SK-N-SH treated with all-trans-retinoic acid at 6 μM for 48 hours (cell line): ENCODE data around the gene WFDC5.
"Not testable (repeated sequence)": the region's sequence is repeated elsewhere in the genome, so short reads cannot be mapped to it uniquely, and the experiment has no call there.

Source experiments
- ATAC-seq: fragments of 200-7000 bp; cut with Tn5 transposase; 3 replicates; pipeline ENCODE4 v1.9.1; 2020; ENCODE audit warnings: mild to moderate bottlenecking, moderate library complexity
- BACH2 ChIP-seq: fragments of 250-450 bp; sonication (Bioruptor Pico); IDR thresholded peaks from 2 replicates; pipeline ENCODE4 v1.9.0; 2021; ENCODE audit warnings: mild to moderate bottlenecking, borderline replicate concordance
- CSDC2 ChIP-seq: fragments of 250-450 bp; sonication (Bioruptor Pico); IDR thresholded peaks from 2 replicates; pipeline ENCODE4 v1.5.0; 2020; ENCODE audit warnings: mild to moderate bottlenecking, moderate library complexity
- ESRRG ChIP-seq: fragments of 250-450 bp; sonication (Bioruptor Pico); IDR thresholded peaks from 2 replicates; pipeline ENCODE4 v1.6.1; 2021; ENCODE audit warnings: mild to moderate bottlenecking
- PPARA ChIP-seq: fragments of 250-450 bp; sonication (Bioruptor Pico); IDR thresholded peaks from 2 replicates; pipeline ENCODE4 v1.5.0; 2020; ENCODE audit warnings: mild to moderate bottlenecking, borderline replicate concordance
- RARB ChIP-seq: fragments of 250-450 bp; sonication (Bioruptor Pico); IDR thresholded peaks from 2 replicates; pipeline ENCODE4 v1.8.0; 2021; ENCODE audit warnings: mild to moderate bottlenecking, moderate library complexity
- SNAI2 ChIP-seq: fragments of 250-450 bp; sonication (Bioruptor Pico); IDR thresholded peaks from 2 replicates; pipeline ENCODE4 v1.5.0; 2020; ENCODE audit warnings: mild to moderate bottlenecking, moderate library complexity
- TCF4 ChIP-seq: fragments of 250-450 bp; sonication (Bioruptor Pico); IDR thresholded peaks from 2 replicates; pipeline ENCODE4 v1.8.0; 2021; ENCODE audit warnings: mild to moderate bottlenecking, moderate library complexity, borderline replicate concordance
- TOX ChIP-seq: fragments of 250-450 bp; sonication (Bioruptor Pico); IDR thresholded peaks from 2 replicates; pipeline ENCODE4 v1.8.0; 2021; ENCODE audit warnings: mild to moderate bottlenecking, moderate library complexity, borderline replicate concordance
- ZC3H10 ChIP-seq: fragments of 250-450 bp; sonication (Bioruptor Pico); IDR thresholded peaks from 2 replicates; pipeline ENCODE4 v1.5.1; 2021; ENCODE audit warnings: mild to moderate bottlenecking, moderate library complexity
- ZFP30 ChIP-seq: fragments of 450-650 bp; formaldehyde crosslinking; IDR thresholded peaks from 2 replicates; pipeline ENCODE4 v1.5.0; 2022; ENCODE audit warnings: mild to moderate bottlenecking, moderate library complexity
- ZNF565 ChIP-seq: fragments of 450-650 bp; formaldehyde crosslinking; conservative IDR thresholded peaks from 2 replicates; pipeline ENCODE4 v1.5.0; 2020; ENCODE audit warnings: low read depth, mild to moderate bottlenecking, moderate library complexity
- ZNF70 ChIP-seq: fragments of 450-650 bp; formaldehyde crosslinking; IDR thresholded peaks from 2 replicates; pipeline ENCODE4 v1.5.0; 2020; ENCODE audit warnings: mild to moderate bottlenecking, moderate library complexity
- ZNF8 ChIP-seq: fragments of 450-650 bp; formaldehyde crosslinking; IDR thresholded peaks from 2 replicates; pipeline ENCODE4 v1.5.0; 2020; ENCODE audit warnings: mild to moderate bottlenecking, moderate library complexity
- TF ChIP-seq, protein P1 (sequence below): fragments of 250-450 bp; sonication (Bioruptor Pico); IDR thresholded peaks from 2 replicates; pipeline ENCODE4 v1.8.0; 2020; ENCODE audit warnings: mild to moderate bottlenecking, moderate library complexity, borderline replicate concordance
- TF ChIP-seq, protein P2 (sequence below): fragments of 250-450 bp; sonication (Bioruptor Pico); IDR thresholded peaks from 2 replicates; pipeline ENCODE4 v1.5.1; 2020; ENCODE audit warnings: low read depth, mild to moderate bottlenecking, moderate library complexity
- TF ChIP-seq, protein P3 (sequence below): fragments of 250-450 bp; sonication (Bioruptor Pico); IDR thresholded peaks from 2 replicates; pipeline ENCODE4 v1.5.0; 2020; ENCODE audit warnings: mild to moderate bottlenecking, moderate library complexity

WFDC5 gene

DNA sequence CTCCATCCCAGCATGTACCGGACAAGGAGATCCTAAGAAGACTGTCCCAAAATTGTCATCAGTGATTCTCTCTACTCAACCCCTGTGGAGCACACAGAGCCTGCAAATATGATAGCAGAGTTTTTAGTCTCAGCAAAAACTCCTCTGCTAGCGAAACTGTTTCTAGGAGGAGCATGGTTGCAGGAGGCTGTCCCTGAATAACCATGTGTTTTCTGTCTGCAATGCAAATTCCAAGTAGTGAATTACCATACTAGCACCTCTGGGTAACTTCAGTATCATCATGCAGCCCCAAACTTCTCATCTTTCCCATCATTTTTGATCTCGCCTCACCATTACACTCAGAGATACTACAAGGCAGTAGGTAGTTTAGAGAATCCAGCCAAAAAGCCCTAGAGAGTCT, 34.1 kb upstream of the WFDC5 start:
- ATAC-seq = no peak
- TF ChIP-seq ZFP30 (CRISPR knock-in tag) = no peak
- no peak for TF ChIP-seq TOX
- no peak for TF ChIP-seq SNAI2 (CRISPR knock-in tag)
- TF ChIP-seq, protein P1, sequence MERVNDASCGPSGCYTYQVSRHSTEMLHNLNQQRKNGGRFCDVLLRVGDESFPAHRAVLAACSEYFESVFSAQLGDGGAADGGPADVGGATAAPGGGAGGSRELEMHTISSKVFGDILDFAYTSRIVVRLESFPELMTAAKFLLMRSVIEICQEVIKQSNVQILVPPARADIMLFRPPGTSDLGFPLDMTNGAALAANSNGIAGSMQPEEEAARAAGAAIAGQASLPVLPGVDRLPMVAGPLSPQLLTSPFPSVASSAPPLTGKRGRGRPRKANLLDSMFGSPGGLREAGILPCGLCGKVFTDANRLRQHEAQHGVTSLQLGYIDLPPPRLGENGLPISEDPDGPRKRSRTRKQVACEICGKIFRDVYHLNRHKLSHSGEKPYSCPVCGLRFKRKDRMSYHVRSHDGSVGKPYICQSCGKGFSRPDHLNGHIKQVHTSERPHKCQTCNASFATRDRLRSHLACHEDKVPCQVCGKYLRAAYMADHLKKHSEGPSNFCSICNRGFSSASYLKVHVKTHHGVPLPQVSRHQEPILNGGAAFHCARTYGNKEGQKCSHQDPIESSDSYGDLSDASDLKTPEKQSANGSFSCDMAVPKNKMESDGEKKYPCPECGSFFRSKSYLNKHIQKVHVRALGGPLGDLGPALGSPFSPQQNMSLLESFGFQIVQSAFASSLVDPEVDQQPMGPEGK = no peak
- TF ChIP-seq, protein P2, sequence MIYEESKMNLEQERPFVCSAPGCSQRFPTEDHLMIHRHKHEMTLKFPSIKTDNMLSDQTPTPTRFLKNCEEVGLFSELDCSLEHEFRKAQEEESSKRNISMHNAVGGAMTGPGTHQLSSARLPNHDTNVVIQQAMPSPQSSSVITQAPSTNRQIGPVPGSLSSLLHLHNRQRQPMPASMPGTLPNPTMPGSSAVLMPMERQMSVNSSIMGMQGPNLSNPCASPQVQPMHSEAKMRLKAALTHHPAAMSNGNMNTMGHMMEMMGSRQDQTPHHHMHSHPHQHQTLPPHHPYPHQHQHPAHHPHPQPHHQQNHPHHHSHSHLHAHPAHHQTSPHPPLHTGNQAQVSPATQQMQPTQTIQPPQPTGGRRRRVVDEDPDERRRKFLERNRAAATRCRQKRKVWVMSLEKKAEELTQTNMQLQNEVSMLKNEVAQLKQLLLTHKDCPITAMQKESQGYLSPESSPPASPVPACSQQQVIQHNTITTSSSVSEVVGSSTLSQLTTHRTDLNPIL (CRISPR knock-in tag) = no peak
- no peak for TF ChIP-seq BACH2 (CRISPR knock-in tag)
- no peak for TF ChIP-seq ZNF8 (CRISPR knock-in tag)
- TF ChIP-seq, protein P3, sequence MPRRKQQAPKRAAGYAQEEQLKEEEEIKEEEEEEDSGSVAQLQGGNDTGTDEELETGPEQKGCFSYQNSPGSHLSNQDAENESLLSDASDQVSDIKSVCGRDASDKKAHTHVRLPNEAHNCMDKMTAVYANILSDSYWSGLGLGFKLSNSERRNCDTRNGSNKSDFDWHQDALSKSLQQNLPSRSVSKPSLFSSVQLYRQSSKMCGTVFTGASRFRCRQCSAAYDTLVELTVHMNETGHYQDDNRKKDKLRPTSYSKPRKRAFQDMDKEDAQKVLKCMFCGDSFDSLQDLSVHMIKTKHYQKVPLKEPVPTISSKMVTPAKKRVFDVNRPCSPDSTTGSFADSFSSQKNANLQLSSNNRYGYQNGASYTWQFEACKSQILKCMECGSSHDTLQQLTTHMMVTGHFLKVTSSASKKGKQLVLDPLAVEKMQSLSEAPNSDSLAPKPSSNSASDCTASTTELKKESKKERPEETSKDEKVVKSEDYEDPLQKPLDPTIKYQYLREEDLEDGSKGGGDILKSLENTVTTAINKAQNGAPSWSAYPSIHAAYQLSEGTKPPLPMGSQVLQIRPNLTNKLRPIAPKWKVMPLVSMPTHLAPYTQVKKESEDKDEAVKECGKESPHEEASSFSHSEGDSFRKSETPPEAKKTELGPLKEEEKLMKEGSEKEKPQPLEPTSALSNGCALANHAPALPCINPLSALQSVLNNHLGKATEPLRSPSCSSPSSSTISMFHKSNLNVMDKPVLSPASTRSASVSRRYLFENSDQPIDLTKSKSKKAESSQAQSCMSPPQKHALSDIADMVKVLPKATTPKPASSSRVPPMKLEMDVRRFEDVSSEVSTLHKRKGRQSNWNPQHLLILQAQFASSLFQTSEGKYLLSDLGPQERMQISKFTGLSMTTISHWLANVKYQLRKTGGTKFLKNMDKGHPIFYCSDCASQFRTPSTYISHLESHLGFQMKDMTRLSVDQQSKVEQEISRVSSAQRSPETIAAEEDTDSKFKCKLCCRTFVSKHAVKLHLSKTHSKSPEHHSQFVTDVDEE (CRISPR knock-in tag) = no peak
- TF ChIP-seq ESRRG = no peak
- no peak for TF ChIP-seq CSDC2 (CRISPR knock-in tag)
- TF ChIP-seq ZNF565 (CRISPR knock-in tag) = no peak

DNA sequence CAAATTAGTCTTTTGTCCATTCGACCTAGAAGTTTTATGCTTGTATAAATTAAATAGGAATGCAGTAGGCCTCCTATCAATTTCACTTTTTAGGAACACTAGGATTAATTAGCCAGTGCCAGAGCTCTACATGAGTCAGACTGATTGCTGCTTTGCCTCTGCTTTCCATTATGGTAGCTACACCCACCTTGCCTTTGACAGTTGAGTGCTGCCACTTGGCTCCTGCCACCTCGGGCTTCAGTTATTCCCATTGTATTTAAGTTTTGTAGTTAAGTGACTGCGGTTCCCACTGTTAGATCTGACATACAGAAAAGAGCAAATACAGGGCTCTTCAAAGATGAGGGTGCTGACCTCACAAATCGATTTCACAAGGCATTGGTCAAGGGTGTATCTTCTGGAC, 25.9 kb upstream of the WFDC5 start:
- ATAC-seq = no peak
- TF ChIP-seq, protein P3 (CRISPR knock-in tag) = no peak
- TF ChIP-seq PPARA (CRISPR knock-in tag) (no peak), ZNF70 (CRISPR knock-in tag) (no peak), TCF4 (CRISPR knock-in tag) (no peak), ZNF8 (CRISPR knock-in tag) (no peak), TOX (no peak), RARB (no peak), ZC3H10 (no peak)
- TF ChIP-seq, protein P1 = no peak
- TF ChIP-seq, protein P2 (CRISPR knock-in tag) = no peak

DNA sequence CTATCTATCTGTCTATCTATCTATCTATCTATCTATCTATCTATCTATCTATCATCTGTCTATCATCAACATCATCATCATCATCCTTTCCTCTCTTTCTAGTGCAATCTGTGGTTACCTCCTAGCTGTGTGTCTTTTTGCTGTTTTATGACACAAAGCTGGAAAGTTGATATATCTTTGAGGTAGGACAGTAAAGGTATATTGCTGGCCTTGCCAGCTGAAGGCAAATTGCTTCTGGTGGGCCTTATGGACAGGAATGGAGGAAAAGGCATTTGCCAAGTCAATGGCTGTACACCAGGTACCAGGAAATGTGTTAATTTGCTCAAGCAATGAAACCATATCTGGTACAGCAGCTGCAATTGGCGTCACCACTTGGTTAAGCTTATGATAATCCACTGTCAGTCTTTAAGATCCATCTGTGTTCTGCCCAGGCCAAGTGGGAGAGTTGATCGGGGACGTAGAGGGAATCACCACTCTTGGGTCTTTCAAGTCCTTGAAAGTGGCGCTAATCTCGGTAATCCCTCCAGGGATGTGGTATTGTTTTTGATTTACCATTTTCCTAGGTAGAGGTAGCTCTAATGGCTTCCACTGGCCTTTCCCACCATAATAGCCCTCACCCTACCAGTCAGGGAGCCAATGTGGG, 24.9 kb upstream of the WFDC5 start:
- not testable (repeated sequence) for ATAC-seq
